HTR-8/SVneo (cell line): ENCODE measurements around the gene SERPINB1.
A peak's percentile ranks its signal among the peaks of the same experiment; 100 is the strongest.
"Not testable (repeated sequence)": the region's sequence is repeated elsewhere in the genome, so short reads cannot be mapped to it uniquely, and the experiment has no call there.

ENCODE experiments used
- DNase-seq: peaks from one replicate; pipeline ENCODE4 v3.0.0; 2011; ENCODE audit warnings: low spot score, mixed read lengths; ENCODE audit not compliant: insufficient read length
- FAIRE-seq: peaks from 2 replicates; lab custom pipeline; 2011; peaks lifted over from hg19 to GRCh38; lab: Jason Lieb, UNC

SERPINB1 gene

DNA sequence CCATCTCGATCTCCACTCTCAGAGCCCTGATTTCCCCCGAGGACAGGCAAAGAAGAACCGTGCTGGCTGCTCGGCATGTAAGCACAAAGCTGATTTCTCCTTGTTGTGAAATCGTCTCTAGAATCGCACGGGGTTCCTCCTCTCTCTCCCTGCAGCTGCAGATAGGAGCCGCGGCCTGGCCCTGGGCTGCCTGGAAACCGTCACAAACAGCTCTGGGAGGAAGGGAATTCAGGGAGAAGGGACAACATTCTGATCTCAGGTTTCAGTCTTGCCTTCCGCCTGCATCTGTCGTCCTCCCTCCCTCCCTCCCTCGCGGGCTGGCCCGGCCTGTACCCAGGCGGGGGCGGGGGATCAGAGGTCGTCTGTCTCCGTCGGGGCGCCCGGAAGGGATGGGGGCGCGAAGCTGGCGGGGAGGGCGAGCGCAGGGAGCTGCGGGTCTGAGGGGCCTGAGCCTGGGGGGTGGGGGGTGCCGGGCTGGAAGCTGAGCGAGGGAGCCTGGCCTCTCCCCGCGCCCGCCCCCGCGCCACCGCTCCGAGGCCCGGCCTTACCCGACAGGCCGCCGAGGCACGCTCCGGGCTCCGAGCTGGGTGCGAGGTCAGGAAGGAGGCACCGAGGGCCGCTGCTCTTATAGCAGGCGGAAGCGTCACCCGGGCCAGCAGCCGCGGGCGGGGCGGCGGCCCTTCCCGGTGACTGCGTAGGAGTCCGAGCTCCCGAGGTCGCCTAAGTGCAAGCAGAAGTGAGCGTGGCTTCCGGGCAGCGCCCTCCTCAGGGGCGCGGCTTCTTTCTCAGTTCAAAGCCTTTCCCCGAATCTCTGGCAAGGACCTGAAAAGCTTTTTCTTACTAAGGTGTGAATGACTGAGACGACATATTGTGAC lies at the start of gene SERPINB1:
Gene SERPINB1 (minus strand): TSS at position 600 of the 875 bp plus-strand sequence. CDS start 1,277 bp downstream, outside the sequence.
- peak; percentile 20 for FAIRE-seq
- DNase-seq: peak; percentile 88

DNA sequence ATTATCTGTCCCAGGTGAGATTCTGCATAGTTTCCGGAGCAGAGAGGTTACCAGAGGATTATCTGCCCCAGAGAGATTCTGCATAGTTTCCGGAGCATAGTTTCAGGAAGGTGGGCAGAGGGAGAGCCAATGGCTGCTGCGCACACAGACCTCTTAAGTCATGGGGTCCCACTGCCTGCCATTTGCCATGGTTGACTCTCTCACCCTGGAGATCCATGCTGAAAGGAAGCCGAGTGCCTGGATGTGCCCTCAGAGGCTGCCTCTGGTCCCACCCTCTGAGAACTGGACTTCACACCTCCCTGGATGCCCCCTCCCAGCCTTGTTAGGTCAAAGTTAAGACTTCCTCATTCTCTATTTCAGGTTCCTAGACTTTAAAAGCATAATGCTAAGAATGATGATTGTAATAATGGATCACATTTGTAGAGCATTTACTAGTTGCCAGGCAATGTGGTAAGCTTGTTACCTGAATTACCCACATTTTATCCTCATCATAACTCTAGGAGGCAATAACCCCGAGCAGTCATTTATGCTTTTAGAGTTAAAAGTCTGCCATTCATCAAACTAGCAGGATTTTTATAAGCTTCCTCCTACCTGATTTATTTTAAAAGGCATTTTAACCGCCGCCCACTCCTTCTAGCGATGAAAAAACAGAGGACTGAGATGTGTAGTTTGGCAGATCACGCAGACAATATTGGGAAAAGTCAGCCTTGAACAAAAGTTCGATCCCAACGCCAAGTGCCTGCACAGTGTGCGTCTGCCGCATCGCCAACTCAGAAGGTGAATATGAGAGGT lies 49.5 kb upstream of the SERPINB1 start:
- no peak for DNase-seq
- FAIRE-seq: no peak

DNA sequence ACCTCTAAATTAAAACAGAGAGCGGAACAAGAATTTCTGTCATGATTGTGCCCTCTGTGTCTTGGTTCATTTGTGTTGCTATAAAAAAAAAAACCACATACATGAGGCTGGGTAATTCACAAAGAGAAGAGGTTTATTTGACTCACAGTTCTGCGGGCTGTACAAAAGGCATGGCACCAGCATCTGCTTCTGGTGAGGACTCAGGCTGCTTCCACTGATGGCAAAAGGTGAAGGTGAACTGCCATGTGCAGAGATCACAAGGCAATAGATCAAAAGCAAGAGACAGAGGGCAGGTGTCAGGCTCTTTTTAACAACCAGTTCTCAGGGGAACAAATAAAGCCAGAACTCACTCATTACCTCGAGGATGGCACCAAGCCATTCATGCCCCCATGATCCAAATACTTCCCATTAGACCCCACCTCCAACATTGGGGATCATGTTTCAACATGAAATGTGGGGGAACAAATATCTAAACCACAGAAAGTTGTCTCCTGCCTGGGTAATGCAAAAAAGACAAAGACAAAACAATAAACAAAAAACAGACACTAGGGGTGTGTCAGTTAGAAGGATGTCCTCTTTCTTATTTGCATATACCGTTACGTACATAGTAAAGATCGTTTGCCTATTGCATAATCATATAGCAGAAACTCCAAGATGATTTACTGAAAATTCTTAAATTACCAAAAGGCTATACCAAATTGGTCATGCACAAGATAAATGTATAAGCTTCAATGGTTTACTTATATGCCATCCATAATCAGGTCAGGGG lies 44.5 kb upstream of the SERPINB1 start:
- DNase-seq (no peak), FAIRE-seq (peak; percentile 46)

DNA sequence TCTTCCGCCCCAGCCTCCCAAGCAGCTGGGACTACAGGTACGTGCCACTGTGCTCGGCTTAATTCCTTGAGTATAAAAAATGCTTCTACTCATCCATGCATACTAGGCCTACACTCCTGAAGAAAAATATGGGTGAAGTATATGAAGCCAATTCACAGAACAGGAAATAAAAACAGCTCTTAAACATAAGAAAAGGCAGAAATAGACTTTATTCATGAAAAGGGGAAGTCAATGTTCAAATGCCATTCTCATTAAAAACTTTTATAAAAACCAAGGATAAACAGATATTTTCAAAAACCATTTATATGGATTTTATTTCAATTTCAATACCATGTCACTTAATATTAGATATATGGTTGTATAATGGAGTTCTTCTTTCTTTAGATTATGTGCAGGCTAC lies 43.1 kb upstream of the SERPINB1 start:
- DNase-seq (no peak), FAIRE-seq (no peak)

DNA sequence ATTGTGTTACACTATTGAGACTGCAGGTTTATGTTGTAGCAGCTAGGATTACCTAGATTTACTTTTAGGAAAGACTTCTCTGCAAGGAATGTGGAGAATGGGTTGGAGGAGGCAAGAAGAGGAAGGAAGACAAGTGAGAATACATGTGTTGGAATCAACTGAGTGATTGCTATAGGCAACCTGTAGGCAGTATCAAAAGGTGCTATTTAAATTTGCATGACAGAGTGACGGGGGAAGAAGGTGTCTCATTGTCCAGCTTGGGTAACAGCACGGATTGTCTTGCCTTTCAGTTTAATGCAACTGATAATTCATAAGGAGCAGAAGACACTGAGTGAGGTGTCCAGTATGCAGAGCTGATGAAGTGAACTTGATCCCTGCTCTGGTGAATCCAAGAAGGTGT lies 42.0 kb upstream of the SERPINB1 start:
- no peak for FAIRE-seq
- DNase-seq: no peak

DNA sequence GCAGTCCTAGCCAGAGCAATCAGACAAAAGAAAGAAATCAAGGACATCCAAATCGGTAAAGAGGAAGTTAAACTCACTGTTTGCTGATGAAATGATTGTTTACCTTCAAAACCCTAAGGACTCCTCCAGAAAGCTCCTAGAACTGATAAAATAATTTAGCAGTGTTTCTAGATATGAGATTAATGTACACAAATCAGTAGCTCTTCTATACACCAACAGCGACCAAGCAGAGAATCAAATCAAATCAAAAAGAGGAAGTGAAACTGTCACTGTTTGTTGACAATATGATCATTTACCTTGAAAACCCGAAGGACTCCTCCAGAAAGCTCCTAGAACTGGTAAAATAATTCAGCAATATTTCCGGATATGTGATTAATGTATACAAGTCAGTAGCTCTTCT lies 39.8 kb upstream of the SERPINB1 start:
- DNase-seq: no peak

DNA sequence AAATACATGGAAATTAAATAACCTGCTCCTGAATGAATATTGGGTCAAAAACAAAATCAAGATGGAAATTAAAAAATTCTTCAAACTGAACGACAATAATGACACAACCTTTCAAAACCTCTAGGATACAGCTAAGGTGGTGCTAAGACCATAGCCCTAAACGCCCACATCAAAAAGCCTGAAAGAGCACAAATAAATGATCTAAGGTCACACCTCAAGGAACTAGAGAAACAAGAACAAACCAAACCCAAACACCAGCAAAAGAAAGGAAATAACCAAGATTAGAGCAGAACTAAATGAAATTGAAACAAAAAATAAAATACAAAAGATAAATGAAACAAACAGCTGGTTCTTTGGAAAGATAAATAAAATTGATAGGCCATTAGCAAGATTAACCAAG lies 38.5 kb upstream of the SERPINB1 start:
- DNase-seq, FAIRE-seq: not testable (repeated sequence)

More for the DNA sequence above, 39.8 kb upstream of the SERPINB1 start:
- no peak for FAIRE-seq

DNA sequence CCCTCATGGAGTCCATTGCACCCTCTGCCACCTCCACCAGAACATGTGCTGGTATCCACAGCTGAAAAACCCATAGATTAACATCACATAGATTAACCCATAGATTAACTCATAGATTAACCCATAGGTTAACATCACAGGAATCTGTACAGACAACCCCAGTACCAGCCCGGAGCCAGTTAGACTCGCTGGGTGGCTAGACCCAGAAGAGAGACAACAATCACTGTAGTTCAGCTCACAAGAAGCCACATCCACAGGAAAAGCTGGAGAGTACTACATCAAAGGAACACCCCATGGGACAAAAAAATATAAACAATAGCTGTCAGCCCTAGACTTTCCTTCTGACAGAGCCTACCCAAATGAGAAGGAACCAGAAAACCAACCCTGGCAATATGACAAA lies 36.3 kb upstream of the SERPINB1 start:
- DNase-seq (no peak), FAIRE-seq (no peak)

DNA sequence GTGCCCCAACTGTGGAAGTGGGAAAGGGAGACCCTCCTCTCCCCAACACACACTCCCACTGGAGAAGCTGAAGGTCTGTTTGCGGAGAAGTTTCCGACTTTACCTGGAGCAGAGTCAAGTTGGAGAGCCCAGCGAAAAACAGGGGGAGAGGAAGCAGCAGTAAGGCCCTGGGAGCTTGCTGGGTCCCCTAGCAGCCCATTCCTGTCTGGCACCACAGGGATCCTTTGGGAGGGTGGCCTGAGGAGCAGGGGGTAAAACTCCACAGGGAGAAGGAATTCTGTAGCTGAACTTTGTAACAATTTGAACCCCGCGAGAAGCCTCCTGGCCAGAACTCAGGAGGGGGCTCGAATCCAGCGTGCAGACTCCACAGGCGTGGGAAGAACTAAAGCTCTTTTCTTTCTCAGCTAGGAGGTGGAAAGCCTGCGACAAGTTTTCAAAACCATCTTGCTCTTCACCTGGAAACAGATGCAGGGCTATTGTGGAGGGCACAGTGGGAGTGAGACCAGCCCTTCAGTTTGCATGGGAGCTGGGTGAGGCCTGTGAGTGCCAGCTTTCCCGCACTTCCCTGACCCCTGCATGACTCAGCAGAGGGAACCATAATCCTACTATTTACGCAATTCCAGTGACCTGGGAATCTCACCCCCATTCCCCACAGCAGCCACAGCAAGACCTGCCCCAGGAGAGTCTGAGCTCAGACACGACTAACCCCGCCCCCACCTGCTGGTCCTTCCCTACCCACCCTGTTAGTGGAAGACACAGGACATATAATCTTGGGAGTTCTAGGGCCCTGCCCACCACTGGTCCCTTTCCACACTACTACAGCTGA lies 35.6 kb upstream of the SERPINB1 start:
- FAIRE-seq (no peak), DNase-seq (peak; percentile 44)

DNA sequence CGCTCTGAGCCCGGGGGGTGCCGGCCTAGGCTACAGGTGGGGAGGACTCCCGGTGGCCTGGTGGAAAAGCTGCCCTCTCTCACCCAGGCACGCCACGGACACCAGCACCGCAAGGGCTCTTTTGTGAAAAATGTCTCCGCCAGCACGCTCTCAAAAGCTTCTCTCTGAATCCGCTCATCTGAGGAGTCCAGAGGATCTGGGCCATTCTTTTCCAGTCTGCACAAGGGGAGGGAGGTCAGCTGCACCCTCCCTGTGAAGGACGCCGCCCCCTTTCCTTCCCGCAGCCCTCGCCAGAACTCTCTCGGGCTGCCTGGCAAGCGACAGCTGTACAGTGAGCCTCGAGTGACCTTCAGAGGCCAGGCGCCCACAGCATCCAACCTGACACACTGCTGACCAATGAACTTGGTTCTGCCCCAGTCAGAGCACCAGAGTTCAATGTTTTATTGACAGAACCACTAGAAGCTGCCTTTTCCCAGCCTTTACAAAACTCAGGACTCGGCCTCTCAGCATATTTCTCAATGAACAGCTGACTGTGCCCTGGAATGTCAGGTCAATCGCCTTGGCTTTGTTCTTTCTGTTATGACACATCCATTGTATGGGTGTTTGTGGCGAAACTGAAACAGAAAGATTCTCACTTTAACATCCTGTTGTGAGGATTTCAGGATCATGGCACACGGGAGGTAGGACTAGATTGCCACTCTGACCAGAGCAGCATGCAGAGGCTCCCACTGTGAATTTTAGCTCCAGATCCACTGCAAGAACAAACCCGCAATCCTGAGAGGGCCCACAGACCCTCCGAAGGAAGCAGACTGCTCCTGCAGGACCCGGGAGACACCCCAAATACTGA lies 34.8 kb upstream of the SERPINB1 start:
- FAIRE-seq (peak; percentile 40), DNase-seq (peak; percentile 87)

DNA sequence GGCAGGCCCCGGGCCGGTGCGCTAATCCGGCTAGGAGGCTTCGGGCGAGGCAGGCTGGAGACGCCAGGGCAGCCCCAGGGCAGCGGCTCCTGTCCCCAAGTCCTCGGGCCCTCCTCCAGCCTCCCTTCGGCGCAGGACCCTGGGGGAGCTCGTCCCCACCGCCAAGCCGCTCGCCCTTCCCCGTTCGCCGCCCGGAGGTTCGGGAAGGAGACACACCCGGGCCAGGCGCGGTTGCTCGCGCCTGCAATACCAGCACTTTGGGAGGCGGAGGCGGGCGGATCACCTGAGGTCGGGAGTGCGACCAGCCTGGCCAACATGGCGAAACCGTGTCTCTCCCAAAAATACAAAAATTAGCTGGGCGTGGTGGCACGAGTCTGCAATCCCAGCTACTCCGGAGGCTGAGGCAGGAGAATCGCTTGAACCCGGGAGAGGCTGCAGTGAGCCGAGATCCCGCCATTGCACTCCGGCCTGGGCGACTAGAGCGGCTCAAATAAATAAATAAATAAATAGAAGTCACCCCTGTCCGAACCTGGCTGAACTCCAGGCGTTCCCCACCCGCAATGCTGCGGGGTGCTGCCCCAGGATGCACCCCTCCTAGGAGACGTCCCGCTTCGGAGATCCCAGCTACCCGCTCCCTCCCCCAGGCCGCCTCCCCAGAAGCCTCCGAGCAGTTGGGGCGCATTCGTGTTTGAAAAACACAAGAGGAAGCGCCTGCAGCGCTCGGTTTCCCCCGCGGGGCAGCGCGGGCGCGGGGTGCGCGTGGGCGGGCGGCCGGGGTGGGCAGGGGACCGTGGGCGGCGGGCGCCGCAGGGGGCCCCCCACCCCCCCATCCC lies 33.9 kb upstream of the SERPINB1 start:
- FAIRE-seq: no peak

DNA sequence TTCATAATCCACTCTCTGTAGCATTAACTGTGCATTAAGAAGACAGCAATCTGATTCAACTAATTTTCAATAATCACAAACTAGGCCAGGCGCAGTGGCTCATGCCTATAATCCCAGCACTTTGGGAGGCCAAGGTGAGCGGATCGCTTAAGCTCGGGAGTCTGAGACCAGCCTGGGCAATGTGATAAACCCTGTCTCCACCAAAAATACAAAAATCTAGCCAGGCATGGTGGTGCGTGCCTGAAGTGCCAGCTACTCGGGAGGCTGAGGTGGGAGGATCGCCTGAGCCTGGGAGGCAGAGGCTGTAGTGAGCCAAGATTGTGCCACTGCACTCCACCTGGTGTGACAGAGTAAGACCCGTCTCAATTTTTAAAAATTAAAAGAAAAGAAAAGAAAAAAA lies 32.0 kb upstream of the SERPINB1 start:
- DNase-seq (no peak), FAIRE-seq (no peak)

More for the DNA sequence above, 33.9 kb upstream of the SERPINB1 start:
- DNase-seq: no peak

DNA sequence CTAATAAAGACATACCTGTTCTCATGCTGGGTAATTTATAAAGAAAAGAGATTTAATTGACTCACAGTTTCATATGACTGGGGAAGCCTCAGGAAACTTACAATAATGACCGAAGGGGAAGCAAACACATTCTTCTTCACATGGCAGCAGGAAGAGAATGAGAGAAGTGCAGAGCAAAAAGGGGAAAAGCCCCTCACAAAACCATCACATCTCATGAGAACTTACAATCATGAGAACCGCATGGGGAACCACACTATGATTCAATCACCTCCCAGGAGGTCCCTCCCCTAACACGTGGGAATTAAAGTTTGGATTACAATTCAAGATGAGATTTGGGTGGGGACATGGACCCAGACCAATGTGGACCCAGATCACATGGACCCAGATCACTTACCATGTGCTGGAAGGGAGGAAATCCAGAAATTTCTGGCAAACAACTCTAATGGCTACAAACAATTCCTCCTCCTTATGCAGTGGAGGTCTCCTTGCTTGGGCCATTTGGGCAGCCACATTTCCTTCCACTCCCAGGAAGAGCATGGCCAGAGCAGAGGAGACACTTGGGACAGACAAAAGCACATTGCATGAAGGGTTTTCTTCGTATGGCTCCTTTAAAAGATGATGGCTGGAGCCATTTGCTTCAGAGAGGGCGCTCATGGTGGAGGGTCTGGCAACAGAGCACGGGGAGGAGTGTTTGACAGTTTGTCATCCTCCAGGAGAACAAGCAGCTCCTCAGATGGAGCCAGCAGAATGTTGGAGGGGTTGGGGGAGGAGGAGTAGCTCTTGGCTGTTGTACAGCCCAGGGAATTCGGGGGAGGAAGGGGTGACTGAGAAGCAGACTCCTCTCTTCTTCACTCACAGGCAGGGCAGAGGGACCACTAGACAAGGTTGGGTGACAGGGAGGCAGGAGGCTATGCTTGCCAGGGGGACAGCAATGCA lies 31.0 kb upstream of the SERPINB1 start:
- no peak for DNase-seq
- no peak for FAIRE-seq

DNA sequence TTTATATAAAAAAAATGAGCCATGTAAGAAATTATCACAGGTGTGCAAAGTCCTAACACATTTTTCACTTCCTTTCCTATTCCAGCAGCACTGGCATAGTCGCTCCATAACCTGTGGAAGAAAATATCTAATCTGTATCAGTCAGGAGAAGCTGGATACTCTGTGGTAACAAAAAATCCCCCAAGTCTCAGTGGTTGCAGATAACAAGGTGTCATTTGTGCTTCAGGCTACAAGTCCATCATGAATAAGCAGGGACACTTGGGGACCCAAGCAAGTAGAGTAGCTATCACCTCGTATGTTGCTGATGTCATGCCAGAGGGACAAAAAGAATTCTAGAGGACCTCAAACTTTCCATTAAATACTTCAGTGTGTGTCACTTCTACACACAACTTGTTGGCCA lies 30.3 kb upstream of the SERPINB1 start:
- DNase-seq (no peak), FAIRE-seq (no peak)

DNA sequence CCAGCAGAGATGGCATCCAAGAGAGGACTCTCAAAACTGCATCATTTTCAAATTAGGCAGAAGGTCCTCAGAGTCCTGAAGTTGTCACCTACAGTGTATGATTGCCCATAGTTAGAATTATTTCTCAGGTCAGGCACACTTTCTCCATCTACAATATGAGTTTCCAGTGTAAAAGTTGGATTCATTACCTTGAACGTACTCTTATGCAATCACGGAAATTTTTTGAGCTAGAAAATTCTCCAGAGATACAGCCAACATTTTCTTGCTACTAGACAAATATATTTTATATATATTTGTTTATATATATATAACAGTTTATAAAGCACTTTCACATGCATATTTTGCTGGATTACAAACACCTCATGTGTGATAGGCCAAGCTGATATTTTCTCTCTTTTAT lies 29.4 kb upstream of the SERPINB1 start:
- DNase-seq (no peak), FAIRE-seq (no peak)

DNA sequence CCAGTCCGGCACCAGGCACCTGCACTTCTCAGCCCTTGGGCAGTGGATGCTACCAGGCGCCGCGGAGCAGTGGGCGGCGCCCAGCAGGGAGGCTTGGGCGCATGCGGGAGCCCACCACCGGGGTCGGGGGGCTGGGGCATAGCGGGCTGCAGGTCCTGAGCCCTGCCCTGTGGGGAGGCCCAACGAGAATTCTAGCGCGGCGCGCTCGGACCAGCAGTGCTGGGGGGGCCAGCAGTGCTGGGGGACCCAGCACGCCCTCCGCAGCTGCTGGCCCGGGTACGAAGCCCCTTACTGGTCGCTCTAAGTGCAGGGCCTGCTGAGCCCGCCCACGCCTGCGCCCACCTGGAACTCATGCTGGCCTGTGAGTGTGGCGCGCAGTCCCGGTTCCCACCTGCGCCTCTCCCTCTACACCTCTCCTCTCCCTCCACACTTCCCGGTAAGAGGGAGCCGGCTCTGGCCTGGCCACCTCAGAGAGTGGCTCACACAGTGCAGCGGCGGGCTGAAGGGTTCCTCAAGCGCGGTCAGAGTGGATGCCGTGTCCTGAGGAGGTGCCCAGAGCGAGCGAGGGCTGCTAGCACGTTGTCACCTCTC lies 28.5 kb upstream of the SERPINB1 start:
- DNase-seq: no peak
- no peak for FAIRE-seq
